Ishikawa (cell line): ENCODE data around the gene GATA3.

Source experiments
- EP300 ChIP-seq: IDR thresholded peaks from 2 replicates; pipeline ENCODE4 v1.6.1; 2012; ENCODE audit warnings: borderline replicate concordance
- TAF1 ChIP-seq: IDR thresholded peaks from 2 replicates; pipeline ENCODE4 v1.6.1; 2012; ENCODE audit warnings: low read depth, mild to moderate bottlenecking

- TF ChIP-seq TAF1 (no peak), EP300 (no peak)
Measured at GRCh38 chr10:8116926-8117493, 62.5 kb downstream of the GATA3 start.
